Limb (tissue), 2 donors: Measurements from ENCODE around the gene ADAM8.
"Not testable (repeated sequence)": the region's sequence is repeated elsewhere in the genome, so short reads cannot be mapped to it uniquely, and the experiment has no call there.

Experiments used
- DNase-seq, 2 donors: peaks; one replicate each; pipeline ENCODE4 v3.0.0-alpha.2; 2016; ENCODE audit errors: extremely low spot score in 2 of 2

The ADAM8 gene

GRCh38 chr10:133249975-133250754, 26.5 kb downstream of the ADAM8 start:
- no peak for DNase-seq

GRCh38 chr10:133249094-133249780, 27.4 kb downstream of the ADAM8 start:
- no peak for DNase-seq

- no peak for DNase-seq
Measured at GRCh38 chr10:133248334-133248715, 28.3 kb downstream of the ADAM8 start.

- no peak for DNase-seq
Measured at GRCh38 chr10:133247681-133248333, 28.9 kb downstream of the ADAM8 start.

- DNase-seq: no peak
Measured at GRCh38 chr10:133246236-133246626, 30.4 kb downstream of the ADAM8 start.

GRCh38 chr10:133245439-133246235, 31.0 kb downstream of the ADAM8 start:
- DNase-seq: no peak

- DNase-seq: no peak
Measured at GRCh38 chr10:133243593-133243992, 33.1 kb downstream of the ADAM8 start.

- no peak for DNase-seq
Measured at GRCh38 chr10:133242611-133243356, 33.9 kb downstream of the ADAM8 start.

GRCh38 chr10:133241501-133242205, 35.0 kb downstream of the ADAM8 start:
- no peak for DNase-seq

- no peak for DNase-seq
Measured at GRCh38 chr10:133239990-133240389, 36.7 kb downstream of the ADAM8 start.

GRCh38 chr10:133238466-133238804, 38.2 kb downstream of the ADAM8 start:
- no peak for DNase-seq

GRCh38 chr10:133237588-133238465, 38.8 kb downstream of the ADAM8 start, which contains the start of gene VENTX:
VENTX (plus strand) TSS chr10:133237855; CDS start chr10:133237915, 60 bp downstream.
- no peak for DNase-seq

- DNase-seq: no peak
Measured at GRCh38 chr10:133237241-133237587, 39.5 kb downstream of the ADAM8 start.

GRCh38 chr10:133236401-133237240, 40.0 kb downstream of the ADAM8 start:
- DNase-seq: no peak

GRCh38 chr10:133235932-133236331, 40.7 kb downstream of the ADAM8 start:
- DNase-seq: no peak

- DNase-seq: no peak
Measured at GRCh38 chr10:133235265-133235855, 41.3 kb downstream of the ADAM8 start.

GRCh38 chr10:133234796-133235195, 41.9 kb downstream of the ADAM8 start:
- DNase-seq: not testable (repeated sequence)

GRCh38 chr10:133231946-133232574, 44.6 kb downstream of the ADAM8 start:
- no peak for DNase-seq
